ENCODE measurements around the gene MICALL2. TPM values are rescaled to one million over a fixed set of nuclear protein-coding genes. Genes with fewer than 3 reads are reported as not detected.

The MICALL2 gene
- 76.5 TPM for total RNA-seq

DNA sequence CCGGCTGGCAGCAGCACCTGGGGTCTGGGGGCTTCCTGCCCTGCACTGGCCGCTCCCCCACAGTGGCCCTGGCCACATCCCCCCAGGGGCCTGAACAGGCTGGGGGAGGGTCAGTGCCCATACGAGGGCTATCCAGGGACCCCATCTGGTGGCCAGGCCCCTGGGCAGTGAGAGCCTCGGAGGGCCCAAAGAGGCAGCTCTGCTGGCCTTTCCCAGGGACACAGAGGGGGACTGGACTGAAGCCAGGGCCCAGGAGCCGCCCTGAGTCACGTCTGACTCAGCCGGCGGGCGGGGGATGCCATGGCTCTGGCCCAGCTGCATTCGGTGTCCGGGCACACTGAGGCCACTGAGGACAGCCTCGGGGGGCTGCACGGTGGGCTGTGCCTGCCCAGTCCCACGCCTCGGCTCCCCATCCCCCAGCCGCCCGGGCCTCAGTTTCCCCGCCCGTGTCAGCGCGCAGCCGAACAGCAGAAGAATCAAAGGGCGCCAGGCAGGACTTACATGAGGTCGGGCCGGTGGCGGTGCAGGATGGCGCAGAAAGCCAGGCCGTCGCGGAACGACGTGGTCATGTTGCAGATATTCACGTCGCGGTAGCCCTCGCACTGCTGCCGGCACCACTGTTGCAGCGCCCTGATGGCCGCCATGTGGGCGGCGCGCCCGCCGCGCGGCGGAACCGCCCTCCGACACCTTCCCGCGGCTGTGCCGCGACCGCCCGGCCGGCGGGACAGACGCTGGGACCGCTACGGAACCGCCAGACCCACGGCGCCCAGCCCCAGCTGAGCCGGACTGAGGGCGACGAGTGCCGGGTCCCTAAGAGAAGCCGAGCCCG is at the start of gene MICALL2:
Gene MICALL2, minus strand, starts transcription at position 788 of the 829 bp plus-strand sequence. Its CDS starts 144 bp downstream, at position 644.
- Histone ChIP-seq H3K4me1 (peaks cover 16 to 40% of the 10 kb centered on the region in 2 donors), H3K9me3 (no peaks in the 10 kb centered on the region), H3K27ac (peak within 1 kb of the TSS; percentile 85 to 95), H3K36me3 (no peaks in the 10 kb centered on the region), H3K4me3 (peak within 1 kb of the TSS; percentile 89 to 95), H3K27me3 (no peaks in the 10 kb centered on the region)
- peak; percentile 61 to 95 for DNase-seq (ENCODE audit: low spot score in 2 of 2)
- TF ChIP-seq, protein P1, sequence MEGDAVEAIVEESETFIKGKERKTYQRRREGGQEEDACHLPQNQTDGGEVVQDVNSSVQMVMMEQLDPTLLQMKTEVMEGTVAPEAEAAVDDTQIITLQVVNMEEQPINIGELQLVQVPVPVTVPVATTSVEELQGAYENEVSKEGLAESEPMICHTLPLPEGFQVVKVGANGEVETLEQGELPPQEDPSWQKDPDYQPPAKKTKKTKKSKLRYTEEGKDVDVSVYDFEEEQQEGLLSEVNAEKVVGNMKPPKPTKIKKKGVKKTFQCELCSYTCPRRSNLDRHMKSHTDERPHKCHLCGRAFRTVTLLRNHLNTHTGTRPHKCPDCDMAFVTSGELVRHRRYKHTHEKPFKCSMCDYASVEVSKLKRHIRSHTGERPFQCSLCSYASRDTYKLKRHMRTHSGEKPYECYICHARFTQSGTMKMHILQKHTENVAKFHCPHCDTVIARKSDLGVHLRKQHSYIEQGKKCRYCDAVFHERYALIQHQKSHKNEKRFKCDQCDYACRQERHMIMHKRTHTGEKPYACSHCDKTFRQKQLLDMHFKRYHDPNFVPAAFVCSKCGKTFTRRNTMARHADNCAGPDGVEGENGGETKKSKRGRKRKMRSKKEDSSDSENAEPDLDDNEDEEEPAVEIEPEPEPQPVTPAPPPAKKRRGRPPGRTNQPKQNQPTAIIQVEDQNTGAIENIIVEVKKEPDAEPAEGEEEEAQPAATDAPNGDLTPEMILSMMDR (IDR thresholded peaks at IDR 0.05), result peak in 2 of 3 experiments; percentile 7 to 8
- intact Hi-C loops (cut with DNase I), result loop anchor here (1.0 to 2.0 kb wide), 2 partner anchors 45 to 896 kb away; partner anchors contain the start of genes EIF3B and INTS1

- TF ChIP-seq, protein P1 (IDR thresholded peaks at IDR 0.05), result no peak
- Histone ChIP-seq H3K9me3 (no peaks in the 10 kb centered on the region), H3K4me3 (no peak overlapping the region), H3K36me3 (no peaks in the 10 kb centered on the region), H3K27me3 (no peaks in the 10 kb centered on the region), H3K4me1 (peaks cover 4 to 10% of the 10 kb centered on the region in 2 donors), H3K27ac (no peak overlapping the region)
- no peak for DNase-seq (ENCODE audit: low spot score in 2 of 2)
- intact Hi-C loops (cut with DNase I), result no loop called here
Measured at GRCh38 chr7:1508277-1508758, 49.0 kb upstream of the MICALL2 start.

- H3K9me3 ChIP-seq, result no peaks in the 10 kb centered on the region
- TF ChIP-seq, protein P1 (IDR thresholded peaks at IDR 0.05), result no peak
- intact Hi-C loops (cut with DNase I), result no loop called here
- no peak for DNase-seq (ENCODE audit: low spot score in 2 of 2)
- H3K36me3 ChIP-seq, result peaks cover 16 to 19% of the 10 kb centered on the region in 2 donors
- no peak overlapping the region for H3K4me3 ChIP-seq
- H3K4me1 ChIP-seq, result peaks cover 10% of the 10 kb centered on the region in 2 donors
- H3K27ac ChIP-seq, result no peak overlapping the region
- H3K27me3 ChIP-seq, result no peaks in the 10 kb centered on the region
Measured at GRCh38 chr7:1505731-1506550, 46.7 kb upstream of the MICALL2 start.

DNA sequence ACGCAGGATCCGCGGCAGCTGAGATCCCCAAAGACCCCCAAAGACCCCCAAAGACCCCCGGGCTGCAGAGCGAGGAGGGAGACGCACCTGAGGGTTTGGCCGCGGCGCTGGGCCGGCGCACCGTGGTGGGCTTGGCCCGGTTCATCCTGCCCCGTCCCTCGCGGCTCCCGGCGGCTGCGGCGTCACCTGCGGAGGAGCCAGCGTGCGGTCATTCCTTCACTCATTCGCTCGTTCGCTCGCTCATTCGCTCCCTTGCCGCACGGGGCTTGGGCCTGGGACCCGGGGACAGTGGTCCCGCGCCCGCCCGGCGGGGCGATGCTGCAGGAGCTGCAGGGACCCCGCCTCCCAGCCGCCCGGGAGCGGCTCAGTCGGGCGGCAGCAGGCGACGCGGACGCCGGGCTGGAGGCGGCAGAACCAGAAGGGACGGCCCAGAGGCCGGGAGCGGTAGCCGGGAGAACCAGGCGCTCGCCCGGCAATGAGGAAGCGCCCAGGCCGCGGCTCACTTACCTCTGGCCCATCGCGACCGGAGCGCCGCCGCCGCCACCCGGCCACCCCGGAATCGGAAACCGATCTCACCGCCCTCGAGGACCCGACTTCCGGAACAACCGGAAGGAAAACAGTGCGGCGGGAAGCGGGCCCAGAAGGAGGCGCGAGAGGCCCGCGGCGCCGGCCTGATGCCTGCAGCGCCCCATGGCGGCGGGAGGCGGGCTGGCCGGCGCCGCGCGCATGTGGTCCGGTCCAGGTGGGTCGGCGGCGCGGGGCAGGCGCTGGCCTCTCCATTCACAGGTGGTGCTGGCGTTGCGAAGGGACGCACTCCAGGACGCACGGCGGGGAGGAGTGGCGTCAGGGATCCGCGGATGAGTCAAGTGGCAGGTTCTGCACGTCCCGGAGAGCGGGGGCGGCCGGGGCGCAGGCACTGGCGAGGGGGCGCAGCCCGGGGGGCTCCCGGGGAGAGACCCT is 44.8 kb upstream of the MICALL2 start, which contains the start of gene INTS1:
Gene INTS1, minus strand, starts transcription at position 574 of the 960 bp plus-strand sequence. Its CDS starts 429 bp downstream, at position 145.
- TF ChIP-seq, protein P1 (IDR thresholded peaks at IDR 0.05), result peak; percentile 59 to 97 (median 71)
- peak; percentile 42 to 93 for DNase-seq (ENCODE audit: low spot score in 2 of 2)
- Histone ChIP-seq H3K4me3 (peak within 1 kb of the TSS; percentile 79 to 93), H3K27ac (peak within 1 kb of the TSS; percentile 53 to 71), H3K27me3 (no peaks in the 10 kb centered on the region), H3K9me3 (no peaks in the 10 kb centered on the region), H3K4me1 (peaks cover 10% of the 10 kb centered on the region in 2 donors), H3K36me3 (peaks cover 34 to 37% of the 10 kb centered on the region in 2 donors)
- intact Hi-C loops (cut with DNase I), result loop anchor here (1.0 kb wide), 3 partner anchors 26 to 65 kb away; partner anchors contain the start of gene MAFK
